ENCODE measurements around the gene NCAPD2.

The NCAPD2 gene

GRCh38 chr12:6538420-6539313, 44.8 kb downstream of the NCAPD2 start:
- Histone ChIP-seq H3K36me3 (ENCODE audit: control insufficient read depth in 2 of 2, insufficient read depth in 1 of 2, low read length in 2 of 2) (peaks cover 3 to 77% of the 10 kb centered on the region in 2 experiments; a peak in 2 of 3 replicates), H3K27ac (ENCODE audit: extremely low read depth, low read depth, low read length) (no peak overlapping the region), H3K9me3 (ENCODE audit: control insufficient read depth, insufficient read depth, low read depth, low read length) (no peaks in the 10 kb centered on the region), H3K4me1 (ENCODE audit: control insufficient read depth, insufficient read depth, low read length) (peaks cover 4% of the 10 kb centered on the region; the same call in 1 of the 2 replicates), H3K4me3 (ENCODE audit: low read depth, low read length) (no peak overlapping the region)
- TF ChIP-seq PATZ1 (tag by site-specific recombination; IDR thresholded peaks at IDR 0.05) = 0 out of 2 replicates have a peak, but pooled peaks have one; percentile 42
- TF ChIP-seq ZNF202 (tag by site-specific recombination; IDR thresholded peaks at IDR 0.05; ENCODE audit: borderline replicate concordance) = no peak
- peak; percentile 18; the same call in 1 of the 2 replicates for TF ChIP-seq ZBTB6 (tag by site-specific recombination; IDR thresholded peaks at IDR 0.05)
- ChIA-PET CTCF (interaction anchor here (0.6 to 3.6 kb wide), 22 partner anchors 9 to 601 kb away, joined by 3 to 51 read pairs (median 4); partner anchors contain the start of genes MLF2 and VAMP1), POLR2A (interaction anchor here (0.9 to 4.9 kb wide), 8 partner anchors 12 to 151 kb away, joined by 3 to 46 read pairs (median 8); partner anchors contain the start of genes MRPL51, NOP2, VAMP1 and ZNF384)

GRCh38 chr12:6539314-6539682, 45.4 kb downstream of the NCAPD2 start:
- POLR2A ChIA-PET = interaction anchor here (1.0 to 4.9 kb wide), 6 partner anchors 14 to 150 kb away, joined by 3 to 46 read pairs (median 8); partner anchors contain the start of genes MRPL51, NOP2, VAMP1 and ZNF384
- no peaks in the 10 kb centered on the region for H3K9me3 ChIP-seq (ENCODE audit: control insufficient read depth, insufficient read depth, low read depth, low read length)
- no peak overlapping the region for H3K27ac ChIP-seq (ENCODE audit: extremely low read depth, low read depth, low read length)
- peaks cover 4% of the 10 kb centered on the region; the same call in 1 of the 2 replicates for H3K4me1 ChIP-seq (ENCODE audit: control insufficient read depth, insufficient read depth, low read length)
- H3K36me3 ChIP-seq (ENCODE audit: control insufficient read depth in 2 of 2, insufficient read depth in 1 of 2, low read length in 2 of 2) = peaks cover 7 to 79% of the 10 kb centered on the region in 2 experiments; a peak in 2 of 3 replicates
- CTCF ChIA-PET = interaction anchor here (0.6 to 3.6 kb wide), 14 partner anchors 11 to 350 kb away, joined by 3 to 51 read pairs (median 4); partner anchors contain the start of gene VAMP1
- TF ChIP-seq ZNF335 (tag by site-specific recombination; conservative IDR thresholded peaks at IDR 0.05) = no peak
- no peak for TF ChIP-seq ZNF777 (tag by site-specific recombination; IDR thresholded peaks at IDR 0.05; ENCODE audit: borderline replicate concordance)
- TF ChIP-seq ZNF311 (tag by site-specific recombination; IDR thresholded peaks at IDR 0.05; ENCODE audit: borderline replicate concordance) = no peak
- TF ChIP-seq ZNF623 (tag by site-specific recombination; IDR thresholded peaks at IDR 0.05) = no peak
- TF ChIP-seq ZNF664 (tag by site-specific recombination; IDR thresholded peaks at IDR 0.05) = no peak
- TF ChIP-seq ZBTB44 (tag by site-specific recombination; IDR thresholded peaks at IDR 0.05) = no peak
- TF ChIP-seq ZNF580 (tag by site-specific recombination; IDR thresholded peaks at IDR 0.05) = no peak
- no peak for TF ChIP-seq KLF8 (tag by site-specific recombination; IDR thresholded peaks at IDR 0.05)
- TF ChIP-seq ZFP41 (tag by site-specific recombination; IDR thresholded peaks at IDR 0.05; ENCODE audit: borderline replicate concordance) = no peak
- TF ChIP-seq ZBTB21 (tag by site-specific recombination; IDR thresholded peaks at IDR 0.05) = no peak
- no peak for TF ChIP-seq ZNF266 (tag by site-specific recombination; IDR thresholded peaks at IDR 0.05; ENCODE audit: low read depth)
- no peak for TF ChIP-seq IKZF3 (tag by site-specific recombination; IDR thresholded peaks at IDR 0.05)
- no peak for TF ChIP-seq OSR2 (tag by site-specific recombination; IDR thresholded peaks at IDR 0.05)
- no peak for TF ChIP-seq ZBTB6 (tag by site-specific recombination; IDR thresholded peaks at IDR 0.05)
- no peak for TF ChIP-seq ATF2 (tag by site-specific recombination; IDR thresholded peaks at IDR 0.05; ENCODE audit: low read depth)
- no peak for TF ChIP-seq ZNF133 (tag by site-specific recombination; IDR thresholded peaks at IDR 0.05)
- no peak overlapping the region for H3K4me3 ChIP-seq (ENCODE audit: low read depth, low read length)
